RWPE2 (cell line): ENCODE results near the gene MORC2.

ENCODE experiments used
- ATAC-seq: fragments of 200-7000 bp; cut with Tn5 transposase; 3 replicates; pipeline ENCODE4 v1.9.1; 2021; ENCODE audit warnings: low read depth
- DNase-seq: peaks from one replicate; pipeline ENCODE4 v3.0.0-alpha.2; 2020; ENCODE audit warnings: low spot score
- H3K27ac ChIP-seq: fragments of 450-650 bp; 2 replicates; pipeline ENCODE4 v1.5.1; 2017; ENCODE audit warnings: mild to moderate bottlenecking; ENCODE audit not compliant: poor library complexity, severe bottlenecking
- H3K27me3 ChIP-seq: fragments of 250-450 bp; sonication (Bioruptor Pico); 2 replicates; pipeline ENCODE4 v1.5.1; 2021; ENCODE audit warnings: mild to moderate bottlenecking, moderate library complexity; ENCODE audit not compliant: insufficient read depth, poor library complexity, severe bottlenecking
- H3K36me3 ChIP-seq: fragments of 250-450 bp; sonication (Bioruptor Pico); 2 replicates; pipeline ENCODE4 v1.5.1; 2020; ENCODE audit warnings: low read depth, mild to moderate bottlenecking, moderate library complexity
- H3K4me1 ChIP-seq: fragments of 250-450 bp; sonication (Bioruptor Pico); 2 replicates; pipeline ENCODE4 v1.5.1; 2021; ENCODE audit warnings: mild to moderate bottlenecking, moderate library complexity; ENCODE audit not compliant: insufficient read depth, poor library complexity, severe bottlenecking
- H3K4me3 ChIP-seq: fragments of 250-450 bp; sonication (Bioruptor Pico); 2 replicates; pipeline ENCODE4 v1.5.1; 2021; ENCODE audit warnings: mild to moderate bottlenecking, moderate library complexity; ENCODE audit not compliant: severe bottlenecking
- H3K9me3 ChIP-seq: fragments of 250-450 bp; sonication (Bioruptor Pico); 2 replicates; pipeline ENCODE4 v1.5.1; 2021; ENCODE audit warnings: mild to moderate bottlenecking, moderate library complexity; ENCODE audit not compliant: severe bottlenecking
- TF ChIP-seq, protein P1 (sequence below): fragments of 450-650 bp; IDR thresholded peaks from one replicate; pipeline ENCODE4 v1.5.1; 2017; ENCODE audit warnings: mild to moderate bottlenecking, moderate library complexity; ENCODE audit not compliant: poor library complexity, severe bottlenecking

Gene MORC2

DNA sequence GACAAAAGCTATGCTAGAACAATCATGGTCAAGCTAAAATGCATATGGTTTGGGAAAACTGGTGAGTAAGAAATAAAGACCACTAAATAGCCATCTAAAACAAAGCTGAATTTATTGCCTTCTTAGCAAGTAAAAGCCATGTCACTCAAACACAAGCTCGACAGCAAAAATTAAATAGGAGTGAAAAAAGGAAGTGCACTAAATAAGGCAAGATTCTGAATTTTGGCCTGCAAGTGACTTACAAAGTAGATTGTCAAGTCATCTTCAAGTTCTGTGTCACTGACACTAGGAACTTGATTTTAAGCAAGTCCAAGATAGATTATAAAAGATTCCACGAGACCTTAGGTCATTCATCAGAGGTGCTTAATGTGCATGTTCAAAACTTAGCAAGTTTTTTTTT lies 27.9 kb upstream of the MORC2 start:
- Histone ChIP-seq H3K27me3 (no peaks in the 10 kb centered on the region), H3K36me3 (no peaks in the 10 kb centered on the region), H3K4me3 (no peak overlapping the region), H3K27ac (no peak overlapping the region), H3K9me3 (no peaks in the 10 kb centered on the region), H3K4me1 (no peaks in the 10 kb centered on the region)
- DNase-seq (no peak), ATAC-seq (no peak)
- TF ChIP-seq, protein P1, sequence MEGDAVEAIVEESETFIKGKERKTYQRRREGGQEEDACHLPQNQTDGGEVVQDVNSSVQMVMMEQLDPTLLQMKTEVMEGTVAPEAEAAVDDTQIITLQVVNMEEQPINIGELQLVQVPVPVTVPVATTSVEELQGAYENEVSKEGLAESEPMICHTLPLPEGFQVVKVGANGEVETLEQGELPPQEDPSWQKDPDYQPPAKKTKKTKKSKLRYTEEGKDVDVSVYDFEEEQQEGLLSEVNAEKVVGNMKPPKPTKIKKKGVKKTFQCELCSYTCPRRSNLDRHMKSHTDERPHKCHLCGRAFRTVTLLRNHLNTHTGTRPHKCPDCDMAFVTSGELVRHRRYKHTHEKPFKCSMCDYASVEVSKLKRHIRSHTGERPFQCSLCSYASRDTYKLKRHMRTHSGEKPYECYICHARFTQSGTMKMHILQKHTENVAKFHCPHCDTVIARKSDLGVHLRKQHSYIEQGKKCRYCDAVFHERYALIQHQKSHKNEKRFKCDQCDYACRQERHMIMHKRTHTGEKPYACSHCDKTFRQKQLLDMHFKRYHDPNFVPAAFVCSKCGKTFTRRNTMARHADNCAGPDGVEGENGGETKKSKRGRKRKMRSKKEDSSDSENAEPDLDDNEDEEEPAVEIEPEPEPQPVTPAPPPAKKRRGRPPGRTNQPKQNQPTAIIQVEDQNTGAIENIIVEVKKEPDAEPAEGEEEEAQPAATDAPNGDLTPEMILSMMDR: no peak

DNA sequence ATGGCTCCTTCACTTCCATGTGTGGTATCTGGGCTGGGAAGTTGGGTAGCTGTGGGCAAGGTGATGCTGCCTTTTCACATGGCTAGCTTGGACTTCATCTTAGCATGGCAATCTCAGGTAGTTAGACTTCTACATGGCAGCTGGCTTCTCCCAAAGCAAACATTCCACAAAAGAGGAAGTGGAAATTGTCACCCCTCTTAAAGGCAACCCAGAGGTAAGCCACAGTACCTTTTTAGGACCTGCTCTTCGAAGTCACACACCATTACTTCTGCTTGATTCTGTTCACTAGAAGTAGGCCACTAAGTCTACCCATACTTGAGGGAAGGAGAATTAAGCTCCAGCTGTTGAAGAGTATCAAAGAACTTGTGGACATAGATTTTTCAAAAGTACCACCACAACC lies 26.4 kb upstream of the MORC2 start:
- Histone ChIP-seq H3K27me3 (no peaks in the 10 kb centered on the region), H3K4me1 (no peaks in the 10 kb centered on the region)
- ATAC-seq: no peak

DNA sequence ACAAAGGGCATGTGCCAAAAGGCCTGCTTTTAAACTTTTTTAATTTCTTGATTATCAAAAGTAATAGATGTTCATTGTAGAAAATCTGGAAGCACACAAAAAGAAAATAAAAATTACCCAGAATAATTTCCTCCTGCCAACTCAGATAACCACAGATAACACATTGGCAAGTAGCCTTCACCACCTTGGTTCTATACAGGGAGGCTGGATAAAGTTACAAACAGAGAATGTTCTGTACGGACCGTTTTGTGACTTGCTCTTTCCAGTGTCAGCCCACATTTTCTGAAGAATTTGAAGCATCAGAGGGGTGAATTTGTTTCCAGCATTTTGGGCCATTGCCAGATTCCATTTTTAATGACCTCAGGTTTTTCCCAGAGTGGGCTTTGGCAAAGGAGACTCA lies 24.0 kb upstream of the MORC2 start:
- Histone ChIP-seq H3K27me3 (no peaks in the 10 kb centered on the region), H3K4me1 (no peaks in the 10 kb centered on the region), H3K36me3 (no peaks in the 10 kb centered on the region), H3K4me3 (no peak overlapping the region), H3K27ac (no peak overlapping the region), H3K9me3 (no peaks in the 10 kb centered on the region)
- TF ChIP-seq, protein P1: no peak
- DNase-seq: no peak
- ATAC-seq: no peak

More for the DNA sequence above, 26.4 kb upstream of the MORC2 start:
- Histone ChIP-seq H3K9me3 (no peaks in the 10 kb centered on the region), H3K36me3 (no peaks in the 10 kb centered on the region), H3K27ac (no peak overlapping the region), H3K4me3 (no peak overlapping the region)
- TF ChIP-seq, protein P1: no peak
- no peak for DNase-seq

DNA sequence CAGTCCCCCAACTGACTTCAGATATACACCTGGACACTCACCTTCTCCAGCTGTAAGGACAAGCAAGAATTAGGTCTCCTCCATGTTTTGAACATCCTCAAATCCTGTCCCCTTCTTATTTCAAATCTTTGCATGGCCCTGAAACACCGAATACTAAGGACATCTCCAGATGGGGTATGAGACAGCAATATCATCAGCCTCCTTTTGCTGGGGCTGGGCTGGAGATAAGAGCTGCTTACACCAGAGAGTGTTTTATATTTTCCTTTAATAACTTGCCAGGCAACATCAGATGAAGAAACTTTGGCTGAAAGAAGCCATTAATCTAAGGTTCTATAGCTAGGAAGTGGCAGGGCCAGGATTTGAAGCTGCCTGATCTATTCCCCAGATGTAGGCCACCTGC lies 22.1 kb upstream of the MORC2 start:
- Histone ChIP-seq H3K36me3 (no peaks in the 10 kb centered on the region), H3K9me3 (no peaks in the 10 kb centered on the region), H3K4me1 (no peaks in the 10 kb centered on the region), H3K27ac (no peak overlapping the region), H3K4me3 (no peak overlapping the region), H3K27me3 (no peaks in the 10 kb centered on the region)
- TF ChIP-seq, protein P1: no peak
- DNase-seq: no peak
- ATAC-seq: no peak

DNA sequence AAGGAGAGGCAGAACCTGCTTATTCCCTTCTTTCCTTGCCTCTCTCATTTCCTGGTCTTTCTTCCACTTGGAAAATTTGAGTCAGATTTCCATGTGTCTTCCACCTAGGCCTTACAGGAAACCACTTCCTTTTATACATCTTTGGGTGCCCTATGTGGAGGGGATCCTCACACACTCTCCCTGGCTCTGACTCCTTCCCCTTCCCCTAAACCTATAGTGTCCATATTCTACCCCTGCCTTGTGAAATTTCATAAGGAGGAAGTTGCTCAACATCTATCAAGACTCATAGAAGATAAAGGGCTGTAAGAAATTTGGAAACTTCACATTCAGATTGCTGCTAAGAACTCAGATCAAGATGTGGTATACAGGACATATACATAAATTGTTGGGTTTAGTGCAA lies 20.9 kb upstream of the MORC2 start:
- no peak for DNase-seq
- no peak overlapping the region for H3K27ac ChIP-seq
- TF ChIP-seq, protein P1: no peak

More for the DNA sequence above, 20.9 kb upstream of the MORC2 start:
- Histone ChIP-seq H3K9me3 (no peaks in the 10 kb centered on the region), H3K4me3 (no peak overlapping the region), H3K36me3 (no peaks in the 10 kb centered on the region), H3K27me3 (no peaks in the 10 kb centered on the region), H3K4me1 (no peaks in the 10 kb centered on the region)
- ATAC-seq: no peak
